Naive B cell (primary cell): ENCODE data around the gene SCRN1. TPM values are rescaled to one million over a fixed set of nuclear protein-coding genes. Genes with fewer than 3 reads are reported as not detected.
"Not testable (repeated sequence)": the region's sequence is repeated elsewhere in the genome, so short reads cannot be mapped to it uniquely, and the experiment has no call there.

Experiments used
- ATAC-seq, 2 donors: fragments of 150-1000 bp; cut with Tn5 transposase; 2 replicates each; pipeline ENCODE4 v1.10.0; 2021; ENCODE audit warnings: low read depth in 2 of 2, mild to moderate bottlenecking in 2 of 2, moderate library complexity in 2 of 2
- DNase-seq: peaks from one replicate; pipeline ENCODE4 v3.0.0; 2022
- H3K27ac Mint-ChIP-seq, 6 donors: one replicate each; pipeline ENCODE4 v1.8.0; 2020 to 2022; ENCODE audit warnings: mild to moderate bottlenecking in 6 of 6, mixed read lengths in 6 of 6, moderate library complexity in 5 of 6, inconsistent platforms in 2 of 6
- H3K27me3 Mint-ChIP-seq, 3 donors: one replicate each; pipeline ENCODE4 v1.8.0; 2021 to 2022; ENCODE audit warnings: mixed read lengths in 3 of 3, mild to moderate bottlenecking in 1 of 3
- H3K36me3 Mint-ChIP-seq, 2 donors: one replicate each; pipeline ENCODE4 v1.8.0; 2020 to 2022; ENCODE audit warnings: mixed read lengths in 2 of 2, inconsistent platforms in 1 of 2, mild to moderate bottlenecking in 1 of 2
- H3K4me1 Mint-ChIP-seq, 3 donors: one replicate each; pipeline ENCODE4 v1.8.0; 2020 to 2022; ENCODE audit warnings: mixed read lengths in 3 of 3, inconsistent platforms in 1 of 3, mild to moderate bottlenecking in 1 of 3, moderate library complexity in 1 of 3
- H3K4me3 Mint-ChIP-seq, 8 donors: one replicate each; pipeline ENCODE4 v1.8.0; 2020 to 2022; ENCODE audit warnings: mild to moderate bottlenecking in 8 of 8, mixed read lengths in 8 of 8, moderate library complexity in 8 of 8, inconsistent platforms in 2 of 8
- H3K9me3 Mint-ChIP-seq, 7 donors: one replicate each; pipeline ENCODE4 v1.8.0; 2020 to 2022; ENCODE audit warnings: mixed read lengths in 7 of 7, mild to moderate bottlenecking in 5 of 7, inconsistent platforms in 2 of 7, moderate library complexity in 1 of 7
- polyA plus RNA-seq, 6 donors: library from polyadenylated mRNA; unstranded; fragments of 300-500 nt; fragmentation: Illumina TruSeq; gene quantifications; one replicate each; pipeline ENCODE4 v1.2.3, GENCODE V29; 2021; ENCODE audit warnings: low read depth in 6 of 6

The SCRN1 gene
- polyA plus RNA-seq, 6 donors from 2014 or later, result 4.0 to 18.8 (median 14.4) TPM

DNA sequence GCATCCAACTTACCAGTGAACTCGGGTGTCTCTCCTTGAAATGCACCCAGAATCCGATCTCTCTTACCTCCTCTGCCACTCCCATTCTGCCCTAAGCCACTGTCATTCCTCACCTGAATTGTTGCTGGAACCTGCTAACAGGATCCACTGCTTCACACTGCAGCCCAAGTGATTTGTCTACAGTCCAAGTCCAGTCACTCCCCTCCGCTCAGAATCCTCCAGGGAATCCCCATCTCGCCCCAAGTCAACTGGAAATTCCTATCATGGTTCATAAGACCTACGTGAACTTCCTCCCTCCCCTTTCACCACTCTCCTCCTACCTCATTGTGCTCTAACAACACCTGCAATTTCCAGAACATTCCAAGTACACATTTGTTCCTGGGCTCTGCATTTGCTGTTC is 91.3 kb downstream of the SCRN1 start:
- Mint-ChIP-seq H3K27me3 (peaks cover 18 to 35% (median 20%) of the 10 kb centered on the region in 3 donors), H3K4me3 (peak overlapping the region in 1 of 8 donors; percentile 17), H3K36me3 (peaks cover 0 to 15% of the 10 kb centered on the region in 2 donors), H3K4me1 (no peaks in the 10 kb centered on the region), H3K9me3 (peaks cover 9 to 32% (median 19%) of the 10 kb centered on the region in 7 donors), H3K27ac (peak overlapping the region in 1 of 6 donors; percentile 86)
- DNase-seq (no peak), ATAC-seq (no peak)

GRCh38 chr7:29896685-29897411 is 92.8 kb downstream of the SCRN1 start:
- ATAC-seq, result no peak
- no peak for DNase-seq
- H3K9me3 Mint-ChIP-seq, result peaks cover 9 to 32% (median 18%) of the 10 kb centered on the region in 7 donors
- no peak overlapping the region for H3K27ac Mint-ChIP-seq
- peaks cover 0 to 14% of the 10 kb centered on the region in 2 donors for H3K36me3 Mint-ChIP-seq
- no peaks in the 10 kb centered on the region for H3K4me1 Mint-ChIP-seq
- peaks cover 18 to 35% (median 20%) of the 10 kb centered on the region in 3 donors for H3K27me3 Mint-ChIP-seq
- H3K4me3 Mint-ChIP-seq, result no peak overlapping the region

DNA sequence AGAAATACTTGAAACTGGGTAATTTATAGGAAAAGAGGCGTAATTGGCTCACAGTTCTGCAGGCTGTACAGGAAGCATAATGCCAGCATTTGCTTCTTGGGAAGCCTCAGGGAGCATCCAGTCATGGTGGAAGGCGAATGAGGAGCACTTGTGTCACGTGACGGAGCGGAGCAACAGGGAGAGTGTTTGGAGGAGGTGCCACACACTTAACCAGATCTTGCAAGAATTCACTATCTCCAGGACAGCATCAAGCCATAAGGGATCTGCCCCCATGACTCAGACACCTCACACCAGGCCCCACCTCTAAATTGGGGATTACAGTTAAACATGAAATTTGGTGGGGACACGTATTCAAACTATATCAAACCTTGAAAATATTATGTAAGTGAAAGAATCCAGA is 94.0 kb downstream of the SCRN1 start:
- Mint-ChIP-seq H3K4me1 (no peaks in the 10 kb centered on the region), H3K4me3 (no peak overlapping the region), H3K9me3 (peaks cover 9 to 32% (median 18%) of the 10 kb centered on the region in 7 donors), H3K36me3 (peaks cover 0 to 14% of the 10 kb centered on the region in 2 donors), H3K27me3 (peaks cover 18 to 29% (median 24%) of the 10 kb centered on the region in 3 donors), H3K27ac (no peak overlapping the region)
- no peak for ATAC-seq
- DNase-seq, result no peak

GRCh38 chr7:29894256-29894655 is 95.3 kb downstream of the SCRN1 start:
- ATAC-seq (no peak), DNase-seq (no peak)
- Mint-ChIP-seq H3K4me3 (no peak overlapping the region), H3K4me1 (no peaks in the 10 kb centered on the region), H3K36me3 (peaks cover 0 to 14% of the 10 kb centered on the region in 2 donors), H3K9me3 (peaks cover 9 to 31% (median 18%) of the 10 kb centered on the region in 7 donors), H3K27ac (no peak overlapping the region), H3K27me3 (peaks cover 23 to 25% (median 24%) of the 10 kb centered on the region in 3 donors)

- peaks cover 17 to 22% (median 18%) of the 10 kb centered on the region in 3 donors for H3K27me3 Mint-ChIP-seq
- peaks cover 9 to 23% (median 15%) of the 10 kb centered on the region in 7 donors for H3K9me3 Mint-ChIP-seq
- no peaks in the 10 kb centered on the region for H3K4me1 Mint-ChIP-seq
These were observed 96.1 kb downstream of the SCRN1 start for GRCh38 chr7:29893351-29893965.

DNA sequence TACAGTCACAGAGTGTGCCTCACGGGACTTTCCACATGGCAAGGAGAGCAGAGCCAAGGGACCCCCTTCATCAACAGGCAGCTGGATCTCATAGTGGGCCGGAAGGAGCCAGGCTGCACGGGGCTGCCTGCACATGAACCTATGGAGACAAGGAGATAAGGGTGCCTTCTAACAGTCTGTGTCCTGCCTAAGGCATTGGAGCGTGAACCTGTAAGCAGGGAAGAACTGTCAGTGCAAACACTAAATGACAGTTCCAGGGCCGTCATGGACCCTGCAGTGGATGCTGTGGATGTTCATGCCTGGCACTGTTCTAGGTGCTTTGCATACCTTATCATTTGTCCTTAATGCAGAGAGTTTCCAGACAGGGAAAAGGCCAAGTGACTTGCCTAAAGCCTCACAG is 97.4 kb downstream of the SCRN1 start:
- Mint-ChIP-seq H3K27me3 (peaks cover 7 to 13% (median 9%) of the 10 kb centered on the region in 3 donors), H3K9me3 (peaks cover 3 to 12% (median 6%) of the 10 kb centered on the region in 7 donors), H3K27ac (no peak overlapping the region), H3K36me3 (no peaks in the 10 kb centered on the region), H3K4me3 (no peak overlapping the region), H3K4me1 (no peaks in the 10 kb centered on the region)
- ATAC-seq, result no peak
- DNase-seq, result no peak

More at GRCh38 chr7:29893351-29893965, 96.1 kb downstream of the SCRN1 start:
- ATAC-seq (no peak), DNase-seq (no peak)
- Mint-ChIP-seq H3K4me3 (no peak overlapping the region), H3K36me3 (peaks cover 0 to 7% of the 10 kb centered on the region in 2 donors), H3K27ac (no peak overlapping the region)

DNA sequence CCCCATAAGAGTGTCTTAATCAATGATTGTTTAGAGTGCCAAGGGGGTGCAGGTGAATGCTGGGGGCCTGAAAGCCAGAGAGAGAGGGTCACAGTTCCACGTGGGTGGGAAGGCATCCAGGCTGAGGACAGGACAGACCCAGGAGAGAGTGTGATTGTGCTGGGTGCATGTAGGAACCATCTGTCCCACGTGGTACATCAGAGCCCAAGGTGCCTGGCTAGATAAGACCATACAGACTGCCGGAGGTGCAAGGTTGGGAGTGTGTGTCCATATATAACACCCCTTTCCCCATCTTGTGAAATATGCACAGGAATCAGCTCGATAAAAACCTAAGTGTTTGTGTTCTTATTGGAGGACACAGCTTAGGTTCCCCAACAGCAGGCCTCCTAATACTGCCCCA is 97.8 kb downstream of the SCRN1 start:
- Mint-ChIP-seq H3K27ac (no peak overlapping the region), H3K9me3 (peaks cover 0 to 7% (median 3%) of the 10 kb centered on the region in 7 donors), H3K36me3 (no peaks in the 10 kb centered on the region), H3K4me3 (no peak overlapping the region), H3K27me3 (peaks cover 6 to 14% (median 7%) of the 10 kb centered on the region in 3 donors), H3K4me1 (no peaks in the 10 kb centered on the region)
- no peak for ATAC-seq
- DNase-seq, result no peak

DNA sequence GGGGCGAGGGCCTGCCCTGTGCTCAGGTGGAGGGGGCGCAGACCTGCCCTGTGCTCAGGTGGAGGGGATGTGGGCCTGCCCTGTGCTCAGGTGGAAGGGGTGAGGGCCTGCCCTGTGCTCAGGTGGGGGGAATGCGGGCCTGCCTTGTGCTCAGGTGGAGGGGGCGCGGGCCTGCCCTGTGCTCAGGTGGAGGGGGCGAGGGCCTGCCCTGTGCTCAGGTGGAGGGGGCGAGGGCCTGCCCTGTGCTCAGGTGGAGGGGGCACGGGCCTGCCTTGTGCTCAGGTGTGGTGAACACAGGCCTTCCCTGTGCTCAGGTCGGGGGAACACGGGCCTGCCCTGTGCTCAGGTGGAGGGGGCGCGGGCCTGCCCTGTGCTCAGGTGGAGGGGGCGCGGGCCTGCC is 98.8 kb downstream of the SCRN1 start:
- peak overlapping the region in 1 of 6 donors; percentile 42 for H3K27ac Mint-ChIP-seq
- H3K4me3 Mint-ChIP-seq, DNase-seq, ATAC-seq, H3K4me1 Mint-ChIP-seq, H3K9me3 Mint-ChIP-seq, H3K36me3 Mint-ChIP-seq: not testable (repeated sequence)
- H3K27me3 Mint-ChIP-seq, result peaks cover 4 to 15% (median 7%) of the 10 kb centered on the region in 3 donors

DNA sequence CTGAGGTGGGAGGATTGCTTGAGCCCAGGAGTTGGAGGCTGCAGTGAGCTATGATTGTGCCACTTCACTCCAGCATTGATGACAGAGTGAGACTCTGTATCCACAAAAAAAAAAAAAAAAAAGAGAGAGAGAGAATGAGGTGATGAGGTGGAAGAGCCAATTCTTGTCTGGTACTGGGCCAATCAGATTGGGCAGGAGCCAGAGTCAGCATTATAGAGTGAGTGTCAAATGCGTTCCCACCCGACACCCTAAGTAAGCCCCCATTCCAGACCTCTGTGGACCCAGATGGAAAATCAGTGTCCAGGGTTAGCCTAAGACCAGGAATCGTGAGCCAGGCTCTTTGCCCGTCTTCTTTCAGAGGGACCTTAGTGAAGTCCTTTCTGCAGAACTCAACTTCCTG is 99.3 kb downstream of the SCRN1 start:
- Mint-ChIP-seq H3K27ac (peak overlapping the region in 2 of 6 donors; percentile 42 to 73), H3K9me3 (no peaks in the 10 kb centered on the region), H3K4me1 (no peaks in the 10 kb centered on the region), H3K27me3 (peaks cover 5 to 13% (median 10%) of the 10 kb centered on the region in 3 donors), H3K36me3 (no peaks in the 10 kb centered on the region), H3K4me3 (no peak overlapping the region)
- DNase-seq (no peak), ATAC-seq (no peak)

DNA sequence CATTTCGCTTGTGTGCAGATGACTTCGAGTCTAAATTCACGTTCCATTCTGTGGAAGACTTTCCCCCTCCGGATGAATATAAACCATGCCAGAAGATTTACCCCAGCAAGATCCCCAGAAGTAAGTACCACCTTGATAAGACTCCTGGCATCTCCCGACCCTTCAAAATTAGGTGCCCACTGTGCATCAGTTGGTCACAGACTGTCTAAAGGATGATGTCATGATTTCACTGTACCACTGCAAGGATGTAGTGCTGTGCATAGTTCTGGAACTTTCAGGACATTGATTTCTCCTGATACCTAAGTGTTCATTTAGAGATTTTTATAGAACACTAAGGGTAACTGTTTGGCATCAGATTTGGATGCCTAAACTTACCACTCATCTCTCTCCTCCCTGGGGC is 100.3 kb downstream of the SCRN1 start:
- ATAC-seq (no peak), DNase-seq (no peak)
- no peaks in the 10 kb centered on the region for H3K9me3 Mint-ChIP-seq

GRCh38 chr7:29888006-29888405 is 101.6 kb downstream of the SCRN1 start:
- ATAC-seq, result no peak
- H3K27ac Mint-ChIP-seq, result no peak overlapping the region
- DNase-seq, result no peak

More for the DNA sequence above, 100.3 kb downstream of the SCRN1 start:
- Mint-ChIP-seq H3K4me3 (no peak overlapping the region), H3K4me1 (no peaks in the 10 kb centered on the region), H3K36me3 (no peaks in the 10 kb centered on the region), H3K27ac (no peak overlapping the region), H3K27me3 (peaks cover 9 to 18% (median 17%) of the 10 kb centered on the region in 3 donors)

DNA sequence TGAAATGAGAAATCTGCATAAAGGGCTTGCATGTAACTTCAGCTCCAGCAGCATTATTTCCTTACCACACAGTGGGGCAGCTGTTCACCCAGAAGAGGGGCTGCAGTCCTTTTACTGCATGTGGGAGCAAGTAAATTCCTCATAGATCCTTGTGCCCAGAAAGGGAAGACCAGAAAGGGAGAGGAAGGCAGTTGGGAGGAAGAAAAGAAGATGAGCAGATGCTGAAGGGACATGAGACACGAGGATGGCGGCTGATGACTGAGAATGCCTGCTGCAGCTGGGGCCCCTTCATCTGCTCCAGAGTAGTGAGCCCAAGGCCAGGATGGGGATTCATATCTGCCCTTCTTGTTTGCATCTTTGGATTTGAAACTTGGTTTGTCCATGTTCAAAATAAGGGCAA is 102.8 kb downstream of the SCRN1 start:
- Mint-ChIP-seq H3K9me3 (no peaks in the 10 kb centered on the region), H3K36me3 (no peaks in the 10 kb centered on the region), H3K4me3 (no peak overlapping the region), H3K4me1 (peaks cover 3 to 4% (median 3%) of the 10 kb centered on the region in 3 donors), H3K27me3 (peaks cover 22 to 30% (median 28%) of the 10 kb centered on the region in 3 donors), H3K27ac (no peak overlapping the region)
- DNase-seq (no peak), ATAC-seq (no peak)

More at GRCh38 chr7:29888006-29888405, 101.6 kb downstream of the SCRN1 start:
- Mint-ChIP-seq H3K9me3 (no peaks in the 10 kb centered on the region), H3K36me3 (no peaks in the 10 kb centered on the region), H3K27me3 (peaks cover 13 to 23% (median 23%) of the 10 kb centered on the region in 3 donors), H3K4me1 (peaks cover under 1 to 4% (median 3%) of the 10 kb centered on the region in 3 donors), H3K4me3 (no peak overlapping the region)

DNA sequence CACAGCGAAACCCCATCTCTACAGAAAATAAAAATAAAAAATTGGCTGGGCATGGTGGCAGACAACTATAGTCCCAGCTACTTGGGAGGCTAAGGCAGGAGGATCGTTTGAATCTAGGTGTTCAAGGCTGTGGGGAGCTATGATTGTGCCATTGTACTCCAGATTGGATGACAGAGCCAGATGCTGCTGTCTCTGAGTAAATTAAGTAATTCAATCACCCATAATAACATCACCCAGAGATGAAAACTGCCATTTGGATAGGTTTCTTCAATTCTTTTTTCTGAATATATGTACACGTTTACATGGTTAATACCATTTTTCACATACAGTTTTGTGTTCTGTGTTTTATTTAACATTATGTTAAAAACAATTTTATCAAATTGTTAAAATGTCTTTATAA is 104.0 kb downstream of the SCRN1 start:
- Mint-ChIP-seq H3K9me3 (no peaks in the 10 kb centered on the region), H3K27me3 (peaks cover 21 to 32% (median 29%) of the 10 kb centered on the region in 3 donors), H3K27ac (no peak overlapping the region), H3K36me3 (no peaks in the 10 kb centered on the region), H3K4me3 (peak overlapping the region in 1 of 8 donors; percentile 10), H3K4me1 (peaks cover 3 to 4% (median 3%) of the 10 kb centered on the region in 3 donors)
- ATAC-seq (no peak), DNase-seq (no peak)
